Suprapubic skin (tissue), 4 donors: ENCODE data around the gene PTGR3. TPM values are rescaled to one million over a fixed set of nuclear protein-coding genes. Genes with fewer than 3 reads are reported as not detected.

Experiments used
- DNase-seq, 2 donors: peaks; one replicate each; pipeline ENCODE4 v3.0.0-alpha.2; 2019; ENCODE audit warnings: low spot score in 2 of 2
- H3K27ac ChIP-seq: fragments of 200-600 bp; sonication (generic); one replicate; pipeline ENCODE4 v1.5.1; 2019
- H3K27me3 ChIP-seq: fragments of 200-600 bp; sonication (generic); one replicate; pipeline ENCODE4 v1.5.1; 2019
- H3K36me3 ChIP-seq: fragments of 200-600 bp; sonication (generic); one replicate; pipeline ENCODE4 v1.5.1; 2019
- H3K4me1 ChIP-seq: fragments of 200-600 bp; sonication (generic); one replicate; pipeline ENCODE4 v1.5.1; 2019
- H3K4me3 ChIP-seq: fragments of 200-600 bp; sonication (generic); one replicate; pipeline ENCODE4 v1.5.1; 2019; ENCODE audit warnings: mild to moderate bottlenecking
- H3K9me3 ChIP-seq: fragments of 200-600 bp; sonication (generic); one replicate; pipeline ENCODE4 v1.5.1; 2019
- CTCF ChIP-seq, 2 donors: fragments of 200-600 bp in 1 of 2; fragments of 450-650 bp in 1 of 2; sonication (generic) in 1 of 2; IDR thresholded peaks; one replicate each; pipeline ENCODE4 v1.5.1; 2016 to 2019; ENCODE audit warnings: antibody characterized with exemption in 2 of 2, mild to moderate bottlenecking in 1 of 2, moderate library complexity in 1 of 2
- EP300 ChIP-seq: sonication (generic); formaldehyde crosslinking; IDR thresholded peaks from one replicate; pipeline ENCODE4 v1.6.1; 2017; ENCODE audit warnings: antibody characterized with exemption
- POLR2A ChIP-seq, 2 donors: fragments of 450-650 bp; IDR thresholded peaks; one replicate each; pipeline ENCODE4 v1.6.1; 2017; ENCODE audit warnings: antibody characterized with exemption in 2 of 2, mild to moderate bottlenecking in 2 of 2, moderate library complexity in 2 of 2
- POLR2AphosphoS5 ChIP-seq, 3 donors: sonication (generic); formaldehyde crosslinking; IDR thresholded peaks; one replicate each; pipeline ENCODE4 v1.6.1; 2017; ENCODE audit warnings: antibody characterized with exemption in 3 of 3
- WGBS: methylation state at CpG from one replicate; pipeline ENCODE4 v1.1.5; 2018; 5-methylcytosine and 5-hydroxymethylcytosine counted together
- total RNA-seq, 4 donors: library from RNA; depleted of rRNA; stranded (reverse); fragments of >200 nt; gene quantifications; one replicate each; pipeline ENCODE4 v1.1.0, GENCODE V29; 2016

The PTGR3 gene, protein sequence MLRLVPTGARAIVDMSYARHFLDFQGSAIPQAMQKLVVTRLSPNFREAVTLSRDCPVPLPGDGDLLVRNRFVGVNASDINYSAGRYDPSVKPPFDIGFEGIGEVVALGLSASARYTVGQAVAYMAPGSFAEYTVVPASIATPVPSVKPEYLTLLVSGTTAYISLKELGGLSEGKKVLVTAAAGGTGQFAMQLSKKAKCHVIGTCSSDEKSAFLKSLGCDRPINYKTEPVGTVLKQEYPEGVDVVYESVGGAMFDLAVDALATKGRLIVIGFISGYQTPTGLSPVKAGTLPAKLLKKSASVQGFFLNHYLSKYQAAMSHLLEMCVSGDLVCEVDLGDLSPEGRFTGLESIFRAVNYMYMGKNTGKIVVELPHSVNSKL
- 10 to 100 TPM; 14.0 to 20.4 (median 15.5) TPM for total RNA-seq

DNA sequence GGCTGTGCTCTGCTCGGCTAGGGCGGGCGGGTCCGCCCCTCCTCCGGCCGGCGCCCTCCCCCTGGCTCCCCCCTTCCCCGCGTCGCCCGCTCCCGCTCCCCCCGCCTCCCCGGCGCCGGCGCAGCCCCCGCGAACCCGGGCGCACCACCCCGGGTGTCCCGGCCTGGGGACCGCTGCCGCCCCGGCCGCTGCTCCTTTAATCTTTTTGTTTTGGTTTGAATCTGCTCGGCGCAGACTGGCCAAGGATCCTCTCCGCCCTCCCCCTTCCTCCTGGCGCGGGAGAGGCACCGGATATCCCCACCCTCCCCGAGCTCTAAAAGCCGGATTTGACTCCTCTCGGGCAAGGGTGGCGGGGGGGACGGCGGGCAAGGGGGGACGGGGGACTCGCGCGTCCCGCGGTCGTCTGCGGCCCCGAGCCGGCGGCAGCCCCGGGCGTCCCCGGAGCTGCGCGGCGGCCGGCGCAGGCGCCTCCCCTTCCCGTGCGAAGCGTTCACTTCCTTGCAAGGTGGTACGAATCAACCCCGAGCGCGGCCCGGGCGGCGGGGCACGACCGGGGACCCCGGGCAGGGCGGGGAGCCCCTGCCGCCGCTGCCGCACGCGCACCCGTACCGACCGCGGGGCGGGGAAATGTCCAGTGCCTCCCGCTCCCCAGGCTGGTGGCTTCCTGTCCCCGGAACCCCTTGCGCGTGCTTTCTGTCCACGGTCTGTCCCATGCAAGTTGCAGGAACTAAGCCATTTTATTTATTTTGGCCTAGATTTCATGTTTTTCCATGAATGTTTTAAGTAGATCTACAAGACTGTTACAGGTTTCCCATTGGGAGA, at the start of gene PTGR3:
Gene PTGR3 (minus strand): TSS at position 11 of the 822 bp plus-strand sequence. CDS start 81 bp downstream, outside the sequence.
- peak; percentile 93 to 94 for DNase-seq
- Histone ChIP-seq H3K4me1 (peaks cover 63% of the 10 kb centered on the region), H3K9me3 (no peaks in the 10 kb centered on the region), H3K27ac (peak within 1 kb of the TSS; percentile 100), H3K27me3 (no peaks in the 10 kb centered on the region), H3K4me3 (peak within 1 kb of the TSS; percentile 99), H3K36me3 (no peaks in the 10 kb centered on the region)
- WGBS = 0% methylated on average over 18 of the region's 88 CpGs
- TF ChIP-seq POLR2A (IDR thresholded peaks at IDR 0.05) (peak in 1 of 2 donors; percentile 53), CTCF (IDR thresholded peaks at IDR 0.05) (no peak), EP300 (no peak), POLR2AphosphoS5 (IDR thresholded peaks at IDR 0.05) (peak in 1 of 3 donors; percentile 29)

GRCh38 chr18:75257605-75258004, 48.7 kb upstream of the PTGR3 start:
- no peak overlapping the region for H3K27ac ChIP-seq
- TF ChIP-seq CTCF (IDR thresholded peaks at IDR 0.05) (no peak), POLR2AphosphoS5 (IDR thresholded peaks at IDR 0.05) (no peak), POLR2A (IDR thresholded peaks at IDR 0.05) (no peak), EP300 (no peak)
- peaks cover 17% of the 10 kb centered on the region for H3K4me1 ChIP-seq
- H3K27me3 ChIP-seq = no peaks in the 10 kb centered on the region
- 75% methylated on average over 9 of the region's 14 CpGs for WGBS
- DNase-seq = no peak
- H3K9me3 ChIP-seq = no peaks in the 10 kb centered on the region
- no peak overlapping the region for H3K4me3 ChIP-seq
- H3K36me3 ChIP-seq = no peaks in the 10 kb centered on the region

- Histone ChIP-seq H3K4me1 (peaks cover 25% of the 10 kb centered on the region), H3K27me3 (no peaks in the 10 kb centered on the region), H3K4me3 (no peak overlapping the region), H3K27ac (no peak overlapping the region), H3K36me3 (no peaks in the 10 kb centered on the region), H3K9me3 (no peaks in the 10 kb centered on the region)
- DNase-seq = no peak
- TF ChIP-seq CTCF (IDR thresholded peaks at IDR 0.05) (no peak), POLR2AphosphoS5 (IDR thresholded peaks at IDR 0.05) (no peak), POLR2A (IDR thresholded peaks at IDR 0.05) (no peak), EP300 (no peak)
Measured at GRCh38 chr18:75256376-75256775, 47.4 kb upstream of the PTGR3 start.

DNA sequence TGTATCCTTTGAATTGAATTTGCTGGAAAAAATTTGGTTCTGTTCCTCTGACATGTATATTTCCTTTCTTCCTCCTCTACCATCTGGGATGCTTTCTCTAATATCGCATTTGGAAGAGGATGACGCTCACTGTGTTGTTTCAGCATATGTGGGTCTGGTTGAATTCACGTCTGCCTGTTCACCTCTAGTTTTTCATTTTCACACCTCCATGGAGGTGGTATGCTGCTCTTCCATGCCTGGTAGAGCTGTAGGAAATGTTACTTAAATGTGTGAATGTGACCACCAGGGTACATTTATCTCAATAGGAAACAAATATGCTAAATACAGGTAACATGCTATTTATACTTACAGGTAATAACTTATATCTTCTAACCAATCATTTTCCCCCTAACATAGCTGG, 46.2 kb upstream of the PTGR3 start:
- 96% methylated on average over 3 of the region's 3 CpGs for WGBS

More for the DNA sequence above, 46.2 kb upstream of the PTGR3 start:
- DNase-seq = no peak
- Histone ChIP-seq H3K4me3 (no peak overlapping the region), H3K36me3 (no peaks in the 10 kb centered on the region), H3K9me3 (no peaks in the 10 kb centered on the region), H3K4me1 (peaks cover 25% of the 10 kb centered on the region), H3K27ac (no peak overlapping the region), H3K27me3 (no peaks in the 10 kb centered on the region)
- no peak for TF ChIP-seq POLR2A (IDR thresholded peaks at IDR 0.05)
- no peak for TF ChIP-seq CTCF (IDR thresholded peaks at IDR 0.05)
